Measurements from ENCODE around the gene CASKIN2. TPM values are rescaled to one million over a fixed set of nuclear protein-coding genes. Genes with fewer than 3 reads are reported as not detected.

Gene CASKIN2
- total RNA-seq, 1 experiment from 2014 or later, result 40.0 TPM

- no peaks in the 10 kb centered on the region for H3K9me3 ChIP-seq (ENCODE audit: control insufficient read depth, insufficient read depth, low read depth, low read length)
- in situ Hi-C loops (cut with HindIII; ENCODE audit: low pct_unique_long_range_greater_than_20kb, low sequenced_read_pairs), result no loop called here
- no TSS peak for BruUV-seq (replicated peaks)
- CTCF ChIA-PET, result no interaction called here
- ATAC-seq, result no peak
- no peak for TF ChIP-seq POLR2AphosphoS5 (IDR thresholded peaks at IDR 0.05; ENCODE audit: low read depth, low read length)
- TF ChIP-seq CTCF (IDR thresholded peaks at IDR 0.05), result no peak
- TF ChIP-seq REST (IDR thresholded peaks at IDR 0.05; ENCODE audit: insufficient read depth in 1 of 2, low read depth in 2 of 2, low read length in 1 of 2), result no peak
- TF ChIP-seq SIN3A (IDR thresholded peaks at IDR 0.05; ENCODE audit: borderline replicate concordance, insufficient read depth, low read depth, low read length), result no peak
- no peak for TF ChIP-seq TCF7L2 (IDR thresholded peaks at IDR 0.05; ENCODE audit: low read depth, low read length)
- POLR2A ChIA-PET, result interaction anchor here (0.7 kb wide), 1 partner anchor 317 kb away, joined by 6 read pairs; no protein-coding TSS in a partner anchor
- DNase-seq (ENCODE audit: low read depth, low spot score), result no peak
- H3K36me3 ChIP-seq (ENCODE audit: control insufficient read depth, insufficient read depth, low read length), result no peaks in the 10 kb centered on the region
- H3K27ac ChIP-seq (ENCODE audit: low read length), result no peak overlapping the region
- no peak overlapping the region for H3K4me3 ChIP-seq (ENCODE audit: low read depth in 2 of 2, low read length in 2 of 2)
- intact Hi-C loops (cut with micrococcal nuclease; ENCODE audit: unreplicated experiment), result no loop called here
- peaks cover 23% of the 10 kb centered on the region for H3K4me1 ChIP-seq (ENCODE audit: control insufficient read depth, insufficient read depth, low read length)
- no peaks in the 10 kb centered on the region for H3K27me3 ChIP-seq (ENCODE audit: control insufficient read depth, insufficient read depth, low read length)
These were observed 33.5 kb upstream of the CASKIN2 start for GRCh38 chr17:75548813-75549212.

DNA sequence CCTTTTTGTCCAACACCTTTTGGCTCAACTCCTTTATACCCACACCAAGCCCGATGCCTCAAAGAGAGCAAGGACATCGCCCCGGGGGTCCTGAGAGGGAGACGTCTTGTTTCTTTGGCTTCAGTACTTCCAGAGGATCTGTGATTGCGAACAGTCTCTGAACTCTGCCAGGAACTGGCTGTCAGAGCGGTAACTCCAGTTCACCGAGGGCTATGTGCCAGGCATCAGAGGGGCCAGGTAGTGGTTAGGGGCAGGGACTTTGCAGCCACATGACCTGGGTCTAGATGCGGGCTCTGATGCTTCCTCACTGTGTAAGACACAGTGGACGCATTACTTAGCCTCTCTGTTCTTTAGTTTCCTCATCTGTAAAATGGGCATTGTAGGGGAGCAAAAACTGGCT lies 31.8 kb upstream of the CASKIN2 start:
- POLR2A ChIA-PET, result no interaction called here
- BruUV-seq (replicated peaks), result no TSS peak
- Histone ChIP-seq H3K4me3 (ENCODE audit: low read depth in 2 of 2, low read length in 2 of 2) (no peak overlapping the region), H3K4me1 (ENCODE audit: control insufficient read depth, insufficient read depth, low read length) (peaks cover 19% of the 10 kb centered on the region), H3K9me3 (ENCODE audit: control insufficient read depth, insufficient read depth, low read depth, low read length) (no peaks in the 10 kb centered on the region), H3K36me3 (ENCODE audit: control insufficient read depth, insufficient read depth, low read length) (no peaks in the 10 kb centered on the region), H3K27ac (ENCODE audit: low read length) (no peak overlapping the region), H3K27me3 (ENCODE audit: control insufficient read depth, insufficient read depth, low read length) (no peaks in the 10 kb centered on the region)
- TF ChIP-seq POLR2AphosphoS5 (IDR thresholded peaks at IDR 0.05; ENCODE audit: low read depth, low read length), result no peak
- no peak for TF ChIP-seq REST (IDR thresholded peaks at IDR 0.05; ENCODE audit: insufficient read depth in 1 of 2, low read depth in 2 of 2, low read length in 1 of 2)
- no peak for TF ChIP-seq CTCF (IDR thresholded peaks at IDR 0.05)
- no peak for TF ChIP-seq TCF7L2 (IDR thresholded peaks at IDR 0.05; ENCODE audit: low read depth, low read length)
- no peak for TF ChIP-seq SIN3A (IDR thresholded peaks at IDR 0.05; ENCODE audit: borderline replicate concordance, insufficient read depth, low read depth, low read length)
- DNase-seq (ENCODE audit: low read depth, low spot score) (no peak), ATAC-seq (no peak)
- in situ Hi-C loops (cut with HindIII; ENCODE audit: low pct_unique_long_range_greater_than_20kb, low sequenced_read_pairs) (no loop called here), intact Hi-C loops (cut with micrococcal nuclease; ENCODE audit: unreplicated experiment) (no loop called here)
- CTCF ChIA-PET, result no interaction called here

All from Panc1 (cell line).